NCI-H1436 (cell line): ENCODE measurements around the gene RPUSD1.
"Not testable (repeated sequence)": the region's sequence is repeated elsewhere in the genome, so short reads cannot be mapped to it uniquely, and the experiment has no call there.

Experiments used
- DNase-seq: peaks from one replicate; lab custom pipeline; 2025; lab: John Stamatoyannopoulos, UW

Gene RPUSD1

GRCh38 chr16:765488-765865, 22.7 kb downstream of the RPUSD1 start:
- no peak for DNase-seq

GRCh38 chr16:764848-765487, 23.2 kb downstream of the RPUSD1 start:
- DNase-seq: no peak

GRCh38 chr16:764184-764750, 23.9 kb downstream of the RPUSD1 start:
- no peak for DNase-seq

- no peak for DNase-seq
Observed at GRCh38 chr16:763369-764183, 24.6 kb downstream of the RPUSD1 start.

GRCh38 chr16:762595-763268, 25.4 kb downstream of the RPUSD1 start:
- no peak for DNase-seq

GRCh38 chr16:761625-762513, 26.3 kb downstream of the RPUSD1 start:
- DNase-seq: no peak

GRCh38 chr16:760545-761343, 27.4 kb downstream of the RPUSD1 start, which contains the start of gene MSLN:
Gene MSLN, plus strand, starts transcription at chr16:760734. Its CDS starts 1,947 bp downstream, at chr16:762681.
- no peak for DNase-seq

- DNase-seq: no peak
Observed at GRCh38 chr16:760065-760464, 28.1 kb downstream of the RPUSD1 start.

GRCh38 chr16:759110-759910, 28.9 kb downstream of the RPUSD1 start:
- no peak for DNase-seq

- no peak for DNase-seq
Observed at GRCh38 chr16:756428-756827, 31.8 kb downstream of the RPUSD1 start.

GRCh38 chr16:754656-755055, 33.5 kb downstream of the RPUSD1 start:
- no peak for DNase-seq

GRCh38 chr16:754121-754607, 34.0 kb downstream of the RPUSD1 start:
- DNase-seq: not testable (repeated sequence)

- DNase-seq: no peak
Observed at GRCh38 chr16:752007-752312, 36.2 kb downstream of the RPUSD1 start.

GRCh38 chr16:751152-752006, 36.8 kb downstream of the RPUSD1 start:
- DNase-seq: no peak

- no peak for DNase-seq
Observed at GRCh38 chr16:750485-750884, 37.7 kb downstream of the RPUSD1 start.

- DNase-seq: no peak
Observed at GRCh38 chr16:749010-749409, 39.2 kb downstream of the RPUSD1 start.

- DNase-seq: no peak
Observed at GRCh38 chr16:747978-748746, 40.0 kb downstream of the RPUSD1 start.

- no peak for DNase-seq
Observed at GRCh38 chr16:746637-747036, 41.5 kb downstream of the RPUSD1 start.
